CD4-positive, CD25-positive, alpha-beta regulatory T cell (primary cell): ENCODE measurements around the gene TPMT. TPM values are rescaled to one million over a fixed set of nuclear protein-coding genes. Genes with fewer than 3 reads are reported as not detected.

Experiments used
- ATAC-seq, 2 donors: fragments of 150-1000 bp; cut with Tn5 transposase; one replicate each; pipeline ENCODE4 v1.10.0; 2021; ENCODE audit warnings: low read depth in 2 of 2, moderate number of reproducible peaks in 2 of 2, moderate library complexity in 1 of 2
- DNase-seq, 3 donors: peaks; one replicate each; pipeline versions ENCODE4 v3.0.0 to v3.0.0-alpha.2; 2012 to 2022; ENCODE audit warnings: mixed read lengths in 1 of 3
- H3K27ac ChIP-seq: one replicate; pipeline ENCODE4 v1.7.0; 2013; ENCODE audit warnings: mild to moderate bottlenecking, low read length; ENCODE audit not compliant: insufficient read depth, poor library complexity, severe bottlenecking
- H3K27me3 ChIP-seq: one replicate; pipeline ENCODE4 v1.7.0; 2013; ENCODE audit warnings: low read length; ENCODE audit not compliant: control insufficient read depth, insufficient read depth
- H3K36me3 ChIP-seq: one replicate; pipeline ENCODE4 v1.7.0; 2013; ENCODE audit warnings: mild to moderate bottlenecking, low read length, moderate library complexity; ENCODE audit not compliant: control insufficient read depth, insufficient read depth
- H3K4me1 ChIP-seq: 2 replicates; pipeline ENCODE4 v1.7.0; 2013; ENCODE audit warnings: mild to moderate bottlenecking, low read length; ENCODE audit not compliant: insufficient read depth, control insufficient read depth, poor library complexity, severe bottlenecking
- H3K4me3 ChIP-seq: one replicate; pipeline ENCODE4 v1.7.0; 2013; ENCODE audit warnings: low read depth, mild to moderate bottlenecking, low read length, moderate library complexity
- H3K9me3 ChIP-seq, 2 experiments: 1 replicate in 1 of 2; 2 replicates in 1 of 2; pipeline ENCODE4 v1.7.0; 2013; ENCODE audit warnings: low read length in 2 of 2, mild to moderate bottlenecking in 1 of 2, moderate library complexity in 1 of 2; ENCODE audit not compliant: control insufficient read depth in 2 of 2
- H3K27ac Mint-ChIP-seq, 3 donors: one replicate each; pipeline ENCODE4 v1.8.0; 2020 to 2022; ENCODE audit warnings: mild to moderate bottlenecking in 3 of 3, mixed read lengths in 3 of 3, moderate library complexity in 2 of 3
- H3K27me3 Mint-ChIP-seq: one replicate; pipeline ENCODE4 v1.8.0; 2022; ENCODE audit warnings: mild to moderate bottlenecking, mixed read lengths
- H3K36me3 Mint-ChIP-seq: one replicate; pipeline ENCODE4 v1.8.0; 2020; ENCODE audit warnings: mixed read lengths
- H3K4me1 Mint-ChIP-seq, 4 donors: one replicate each; pipeline ENCODE4 v1.8.0; 2020 to 2022; ENCODE audit warnings: mixed read lengths in 4 of 4, mild to moderate bottlenecking in 1 of 4
- H3K4me3 Mint-ChIP-seq, 4 donors: one replicate each; pipeline ENCODE4 v1.8.0; 2020 to 2022; ENCODE audit warnings: mild to moderate bottlenecking in 4 of 4, mixed read lengths in 4 of 4, moderate library complexity in 3 of 4
- H3K9me3 Mint-ChIP-seq, 7 donors: one replicate each; pipeline ENCODE4 v1.8.0; 2020 to 2022; ENCODE audit warnings: mixed read lengths in 7 of 7, mild to moderate bottlenecking in 3 of 7, moderate library complexity in 2 of 7
- polyA plus RNA-seq, 4 donors: library from polyadenylated mRNA; unstranded; fragments of 300-500 nt; fragmentation: Illumina TruSeq; gene quantifications; one replicate each; pipeline ENCODE4 v1.2.3, GENCODE V29; 2021
- total RNA-seq: library from RNA; stranded (reverse); gene quantifications from one replicate; pipeline ENCODE4 v1.2.3, GENCODE V29; 2022

TPMT gene
- total and polyA plus RNA-seq, 5 donors from 2014 or later: 8.3 to 19.4 (median 14.8) TPM

GRCh38 chr6:18147160-18147559 lies 7.7 kb downstream of the TPMT start:
- DNase-seq (no peak), ATAC-seq (no peak)
- Histone ChIP-seq H3K27ac (no peak overlapping the region), H3K4me1 (no peaks in the 10 kb centered on the region), H3K36me3 (peaks cover 37% of the 10 kb centered on the region), H3K9me3 (no peaks in the 10 kb centered on the region), H3K4me3 (no peak overlapping the region), H3K27me3 (no peaks in the 10 kb centered on the region)
- Mint-ChIP-seq H3K36me3 (peaks cover 43% of the 10 kb centered on the region), H3K9me3 (no peaks in the 10 kb centered on the region), H3K4me1 (peaks cover 0 to 12% (median 7%) of the 10 kb centered on the region in 4 donors), H3K4me3 (no peak overlapping the region), H3K27ac (no peak overlapping the region), H3K27me3 (no peaks in the 10 kb centered on the region)

GRCh38 chr6:18142591-18142861 lies 12.4 kb downstream of the TPMT start:
- Mint-ChIP-seq H3K27me3 (no peaks in the 10 kb centered on the region), H3K4me1 (peaks cover 0 to 6% (median 3%) of the 10 kb centered on the region in 4 donors), H3K9me3 (no peaks in the 10 kb centered on the region), H3K4me3 (no peak overlapping the region), H3K27ac (peak overlapping the region in 1 of 3 donors; percentile 71), H3K36me3 (peaks cover 48% of the 10 kb centered on the region)
- Histone ChIP-seq H3K4me3 (no peak overlapping the region), H3K4me1 (no peaks in the 10 kb centered on the region), H3K9me3 (no peaks in the 10 kb centered on the region), H3K27me3 (no peaks in the 10 kb centered on the region), H3K27ac (no peak overlapping the region), H3K36me3 (peaks cover 58% of the 10 kb centered on the region)
- DNase-seq (no peak), ATAC-seq (no peak)

GRCh38 chr6:18141805-18142590 lies 12.9 kb downstream of the TPMT start:
- Mint-ChIP-seq H3K9me3 (no peaks in the 10 kb centered on the region), H3K36me3 (peaks cover 46% of the 10 kb centered on the region), H3K27me3 (no peaks in the 10 kb centered on the region), H3K4me3 (no peak overlapping the region), H3K27ac (no peak overlapping the region), H3K4me1 (peaks cover 0 to 6% (median 2%) of the 10 kb centered on the region in 4 donors)
- no peaks in the 10 kb centered on the region for H3K9me3 ChIP-seq
- no peak for DNase-seq
- no peak overlapping the region for H3K4me3 ChIP-seq
- H3K27ac ChIP-seq: no peak overlapping the region
- peaks cover 56% of the 10 kb centered on the region for H3K36me3 ChIP-seq
- H3K4me1 ChIP-seq: no peaks in the 10 kb centered on the region
- H3K27me3 ChIP-seq: no peaks in the 10 kb centered on the region
- ATAC-seq: no peak

DNA sequence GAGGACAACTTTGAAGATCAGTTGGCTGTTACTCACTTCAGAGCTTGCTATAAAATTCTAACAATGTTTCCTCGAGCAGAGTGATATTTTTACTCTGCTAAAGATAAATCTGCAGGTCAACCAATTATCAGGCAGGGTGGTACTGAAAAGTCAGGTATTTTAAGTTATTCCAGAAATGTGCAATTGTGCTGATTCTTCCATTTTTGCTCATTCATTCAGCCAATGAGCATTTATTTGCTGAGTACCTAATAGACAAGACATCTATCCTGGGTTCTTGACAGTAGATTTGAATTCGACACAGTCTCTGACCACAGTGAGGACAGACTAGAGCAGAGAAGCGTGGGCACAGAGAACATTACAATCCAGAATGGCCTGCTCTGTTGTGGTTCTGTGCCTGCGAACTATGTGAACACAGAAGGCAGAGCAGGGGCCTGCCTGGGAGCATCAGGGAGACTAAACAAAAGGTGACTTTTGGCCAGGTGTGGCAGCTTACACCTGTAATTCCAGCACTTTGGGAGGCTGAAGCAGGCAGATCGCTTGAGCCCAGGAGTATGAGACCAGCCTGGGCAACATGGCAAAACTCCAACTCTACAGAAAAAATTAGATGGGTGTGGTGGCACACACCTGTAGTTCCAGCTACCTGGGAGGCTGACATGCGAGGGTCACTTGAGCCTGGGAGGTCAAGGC lies 14.8 kb downstream of the TPMT start:
- no peaks in the 10 kb centered on the region for H3K9me3 Mint-ChIP-seq
- Histone ChIP-seq H3K9me3 (no peaks in the 10 kb centered on the region), H3K27me3 (no peaks in the 10 kb centered on the region), H3K36me3 (peaks cover 56% of the 10 kb centered on the region), H3K27ac (no peak overlapping the region), H3K4me1 (no peaks in the 10 kb centered on the region), H3K4me3 (no peak overlapping the region)
- peaks cover 3 to 6% (median 4%) of the 10 kb centered on the region in 4 donors for H3K4me1 Mint-ChIP-seq
- no peaks in the 10 kb centered on the region for H3K27me3 Mint-ChIP-seq
- no peak overlapping the region for H3K4me3 Mint-ChIP-seq
- peaks cover 56% of the 10 kb centered on the region for H3K36me3 Mint-ChIP-seq
- ATAC-seq (no peak), DNase-seq (no peak)
- peak overlapping the region in 1 of 3 donors; percentile 55 for H3K27ac Mint-ChIP-seq

GRCh38 chr6:18138906-18139305 lies 16.0 kb downstream of the TPMT start:
- no peaks in the 10 kb centered on the region for H3K9me3 Mint-ChIP-seq
- Histone ChIP-seq H3K4me1 (no peaks in the 10 kb centered on the region), H3K4me3 (no peak overlapping the region), H3K36me3 (peaks cover 66% of the 10 kb centered on the region), H3K27me3 (no peaks in the 10 kb centered on the region), H3K27ac (no peak overlapping the region), H3K9me3 (no peaks in the 10 kb centered on the region)
- DNase-seq (no peak), ATAC-seq (no peak)
- H3K27ac Mint-ChIP-seq: no peak overlapping the region
- H3K4me1 Mint-ChIP-seq: peaks cover 3 to 6% (median 4%) of the 10 kb centered on the region in 4 donors
- no peak overlapping the region for H3K4me3 Mint-ChIP-seq
- H3K36me3 Mint-ChIP-seq: peaks cover 59% of the 10 kb centered on the region
- no peaks in the 10 kb centered on the region for H3K27me3 Mint-ChIP-seq

DNA sequence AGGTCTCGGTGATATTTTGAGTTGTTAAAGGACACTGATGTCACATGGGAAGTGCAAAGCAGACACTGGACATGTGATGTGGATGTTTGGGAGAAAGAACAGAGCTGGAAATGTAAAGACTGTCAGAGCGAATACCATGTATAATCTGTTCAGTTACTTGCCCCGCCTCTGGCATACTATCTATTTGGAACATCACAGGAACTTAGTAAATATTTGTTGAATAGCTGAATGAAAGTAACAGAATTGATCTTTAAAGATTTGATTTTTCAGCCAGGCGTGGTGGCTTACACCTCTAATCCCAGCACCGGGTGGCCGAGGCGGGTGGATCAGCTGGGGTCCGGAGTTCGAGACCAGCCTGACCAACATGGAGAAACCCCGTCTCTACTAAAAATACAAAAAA lies 18.6 kb downstream of the TPMT start:
- H3K27me3 Mint-ChIP-seq: no peaks in the 10 kb centered on the region
- DNase-seq: no peak
- no peak overlapping the region for H3K27ac ChIP-seq
- no peak overlapping the region for H3K4me3 Mint-ChIP-seq
- peaks cover 51% of the 10 kb centered on the region for H3K36me3 Mint-ChIP-seq
- H3K27me3 ChIP-seq: no peaks in the 10 kb centered on the region
- H3K4me3 ChIP-seq: no peak overlapping the region
- H3K4me1 ChIP-seq: no peaks in the 10 kb centered on the region
- no peak overlapping the region for H3K27ac Mint-ChIP-seq
- H3K9me3 ChIP-seq: no peaks in the 10 kb centered on the region
- H3K9me3 Mint-ChIP-seq: no peaks in the 10 kb centered on the region
- peaks cover 0 to 4% (median 3%) of the 10 kb centered on the region in 4 donors for H3K4me1 Mint-ChIP-seq
- no peak for ATAC-seq
- peaks cover 53% of the 10 kb centered on the region for H3K36me3 ChIP-seq

GRCh38 chr6:18135171-18135570 lies 19.7 kb downstream of the TPMT start:
- H3K4me1 ChIP-seq: no peaks in the 10 kb centered on the region
- H3K4me3 Mint-ChIP-seq: no peak overlapping the region
- peaks cover 0 to 4% (median 3%) of the 10 kb centered on the region in 4 donors for H3K4me1 Mint-ChIP-seq
- no peaks in the 10 kb centered on the region for H3K27me3 Mint-ChIP-seq
- no peaks in the 10 kb centered on the region for H3K9me3 Mint-ChIP-seq
- H3K27ac ChIP-seq: no peak overlapping the region
- H3K36me3 Mint-ChIP-seq: peaks cover 46% of the 10 kb centered on the region
- DNase-seq (no peak), ATAC-seq (no peak)
- H3K9me3 ChIP-seq: no peaks in the 10 kb centered on the region
- no peaks in the 10 kb centered on the region for H3K27me3 ChIP-seq
- H3K4me3 ChIP-seq: no peak overlapping the region
- peaks cover 45% of the 10 kb centered on the region for H3K36me3 ChIP-seq
- H3K27ac Mint-ChIP-seq: no peak overlapping the region

DNA sequence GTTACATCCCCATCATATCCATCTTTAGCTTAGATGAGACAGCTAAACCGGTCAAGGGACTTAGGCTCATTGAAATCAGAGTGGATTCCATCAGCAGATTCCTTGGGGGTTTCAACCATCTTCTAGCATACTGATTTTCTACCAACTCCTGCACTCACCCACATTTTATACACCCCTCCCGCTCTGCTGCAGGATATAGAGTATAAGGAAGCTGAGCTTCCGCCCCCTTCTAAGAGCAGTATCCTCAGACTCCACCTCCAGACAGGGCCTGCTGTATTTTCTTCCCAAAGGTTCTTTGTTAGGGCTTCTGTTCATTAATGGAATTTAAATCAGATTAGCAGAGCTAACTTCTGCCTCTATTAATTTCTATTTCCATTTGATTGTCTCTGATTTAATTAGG lies 22.5 kb downstream of the TPMT start:
- Mint-ChIP-seq H3K27ac (no peak overlapping the region), H3K36me3 (peaks cover 40% of the 10 kb centered on the region), H3K4me1 (peaks cover 0 to 4% (median 2%) of the 10 kb centered on the region in 4 donors), H3K9me3 (no peaks in the 10 kb centered on the region), H3K27me3 (no peaks in the 10 kb centered on the region), H3K4me3 (no peak overlapping the region)
- Histone ChIP-seq H3K27me3 (no peaks in the 10 kb centered on the region), H3K4me3 (no peak overlapping the region), H3K9me3 (no peaks in the 10 kb centered on the region), H3K36me3 (peaks cover 32% of the 10 kb centered on the region), H3K27ac (no peak overlapping the region), H3K4me1 (no peaks in the 10 kb centered on the region)
- ATAC-seq: no peak
- DNase-seq: no peak
